Liver (tissue), 9 donors: ENCODE measurements around the gene GSX2. TPM values are rescaled to one million over a fixed set of nuclear protein-coding genes. Genes with fewer than 3 reads are reported as not detected.

ENCODE experiments used
- DNase-seq: peaks from one replicate; pipeline ENCODE4 v3.0.0-alpha.2; 2017; ENCODE audit warnings: low spot score
- H3K27ac ChIP-seq, 2 donors: one replicate each; pipeline ENCODE4 v1.7.0; 2013; ENCODE audit warnings: inconsistent platforms in 2 of 2, low read length in 2 of 2, control low read depth in 1 of 2, low read depth in 1 of 2, mild to moderate bottlenecking in 1 of 2
- H3K27me3 ChIP-seq, 4 donors: one replicate each; pipeline versions ENCODE4 v1.6.1 to v1.7.0; 2013; ENCODE audit warnings: low read length in 3 of 4, inconsistent platforms in 1 of 4, mild to moderate bottlenecking in 1 of 4, moderate library complexity in 1 of 4; ENCODE audit not compliant: control insufficient read depth in 4 of 4, insufficient read depth in 4 of 4
- H3K36me3 ChIP-seq, 4 donors: one replicate each; pipeline versions ENCODE4 v1.6.1 to v1.7.0; 2013; ENCODE audit warnings: low read length in 3 of 4, mild to moderate bottlenecking in 3 of 4, low read depth in 1 of 4, moderate library complexity in 1 of 4; ENCODE audit not compliant: control insufficient read depth in 4 of 4, insufficient read depth in 3 of 4
- H3K4me1 ChIP-seq, 4 donors: one replicate each; pipeline versions ENCODE4 v1.6.1 to v1.7.0; 2013; ENCODE audit warnings: low read length in 3 of 4, mild to moderate bottlenecking in 3 of 4, moderate library complexity in 1 of 4; ENCODE audit not compliant: control insufficient read depth in 4 of 4, insufficient read depth in 4 of 4
- H3K4me3 ChIP-seq, 3 donors: one replicate each; pipeline versions ENCODE4 v1.6.1 to v1.7.0; 2013; ENCODE audit warnings: low read length in 3 of 3, control low read depth in 1 of 3, low read depth in 1 of 3, mild to moderate bottlenecking in 1 of 3
- H3K9ac ChIP-seq, 2 donors: one replicate each; pipeline ENCODE4 v1.7.0; 2013; ENCODE audit warnings: low read length in 2 of 2, mild to moderate bottlenecking in 2 of 2, moderate library complexity in 2 of 2, control low read depth in 1 of 2, low read depth in 1 of 2
- H3K9me3 ChIP-seq, 4 donors: one replicate each; pipeline versions ENCODE4 v1.6.1 to v1.7.0; 2013; ENCODE audit warnings: low read length in 3 of 4; ENCODE audit not compliant: control insufficient read depth in 4 of 4
- EGR1 ChIP-seq, 2 donors: IDR thresholded peaks; 2 replicates each; pipeline ENCODE4 v1.6.1; 2016 to 2018; ENCODE audit warnings: antibody characterized with exemption in 2 of 2, low read depth in 2 of 2
- FOXA1 ChIP-seq: IDR thresholded peaks from 2 replicates; pipeline ENCODE4 v1.6.1; 2016; ENCODE audit warnings: antibody characterized with exemption
- FOXA2 ChIP-seq: IDR thresholded peaks from 2 replicates; pipeline ENCODE4 v1.6.1; 2016; ENCODE audit warnings: antibody characterized with exemption
- GABPA ChIP-seq, 2 donors: IDR thresholded peaks in 1 of 2; conservative IDR thresholded peaks in 1 of 2; 2 replicates each; pipeline ENCODE4 v1.6.1; 2016; ENCODE audit warnings: antibody characterized with exemption in 2 of 2, mild to moderate bottlenecking in 1 of 2, moderate library complexity in 1 of 2
- HNF4A ChIP-seq, 2 donors: conservative IDR thresholded peaks; 2 replicates each; pipeline ENCODE4 v1.6.1; 2016; ENCODE audit warnings: antibody characterized with exemption in 2 of 2, mild to moderate bottlenecking in 2 of 2
- JUND ChIP-seq, 2 donors: IDR thresholded peaks; 2 replicates each; pipeline ENCODE4 v1.6.1; 2016; ENCODE audit warnings: antibody characterized with exemption in 2 of 2
- MAX ChIP-seq: IDR thresholded peaks from 2 replicates; pipeline ENCODE4 v1.6.1; 2016; ENCODE audit warnings: antibody characterized with exemption
- NR2F2 ChIP-seq: IDR thresholded peaks from 2 replicates; pipeline ENCODE4 v1.6.1; 2016; ENCODE audit warnings: antibody characterized with exemption
- RAD21 ChIP-seq, 2 donors: IDR thresholded peaks; 2 replicates each; pipeline ENCODE4 v1.6.1; 2016; ENCODE audit warnings: antibody characterized with exemption in 2 of 2, mild to moderate bottlenecking in 2 of 2
- REST ChIP-seq: IDR thresholded peaks from 2 replicates; pipeline ENCODE4 v1.6.1; 2016; ENCODE audit warnings: antibody characterized with exemption, mild to moderate bottlenecking
- SP1 ChIP-seq: IDR thresholded peaks from 2 replicates; pipeline ENCODE4 v1.6.1; 2018; ENCODE audit warnings: antibody characterized with exemption, mild to moderate bottlenecking
- TAF1 ChIP-seq: conservative IDR thresholded peaks from 2 replicates; pipeline ENCODE4 v1.6.1; 2016; ENCODE audit warnings: antibody characterized with exemption, mild to moderate bottlenecking
- YY1 ChIP-seq: IDR thresholded peaks from 2 replicates; pipeline ENCODE4 v1.6.1; 2016; ENCODE audit warnings: antibody characterized with exemption, mild to moderate bottlenecking
- ZBTB33 ChIP-seq: IDR thresholded peaks from 2 replicates; pipeline ENCODE4 v1.6.1; 2016; ENCODE audit warnings: antibody characterized with exemption
- WGBS: extraction: QIAGEN DNeasy Blood & Tissue Kit; methylation state at CpG from one replicate; pipeline ENCODE4 v1.1.7; 2013; 5-methylcytosine and 5-hydroxymethylcytosine counted together
- polyA plus RNA-seq, 2 donors: library from polyadenylated mRNA; stranded (reverse) in 1 of 2; unstranded in 1 of 2; fragments of 200-250 nt in 1 of 2; fragments of >200 nt in 1 of 2; fragmentation: Nextera tagmentation in 1 of 2; extraction: Ambion mirVana in 1 of 2; gene quantifications; one replicate each; pipeline versions ENCODE4 v1.2.1 to v1.2.3, GENCODE V29; 2013 to 2015
- total RNA-seq, 2 donors: library from RNA; depleted of rRNA; stranded (reverse); fragments of >200 nt; gene quantifications; one replicate each; pipeline ENCODE4 v1.2.3, GENCODE V29; 2014
- TF ChIP-seq, protein P1 (sequence below): fragments of 150-350 bp; IDR thresholded peaks from 2 replicates; pipeline ENCODE4 v1.5.1; 2017; ENCODE audit warnings: improper control_type of control experiment, low read depth, low read length; ENCODE audit not compliant: missing input control
- donor health status: healthy.
- donor health status: healthy.
- donor health status: healthy.
- donor health status: healthy.
- donor health status: healthy.

Gene GSX2
- total and polyA plus RNA-seq, 4 donors, result not detected

- Histone ChIP-seq H3K9me3 (no peaks in the 10 kb centered on the region), H3K4me3 (no peak overlapping the region), H3K27me3 (no peaks in the 10 kb centered on the region), H3K36me3 (peaks cover 0 to 2% (median 0%) of the 10 kb centered on the region in 4 donors), H3K9ac (no peak overlapping the region), H3K4me1 (peaks cover 0 to 15% (median 10%) of the 10 kb centered on the region in 4 donors), H3K27ac (peak overlapping the region in 1 of 2 donors; percentile 19)
- TF ChIP-seq NR2F2, result peak; percentile 6
- TF ChIP-seq JUND (IDR thresholded peaks at IDR 0.05), result no peak
- 71% methylated on average over 2 of the region's 2 CpGs for WGBS
- DNase-seq, result no peak
These were observed 33.2 kb upstream of the GSX2 start for GRCh38 chr4:54066718-54067129.

DNA sequence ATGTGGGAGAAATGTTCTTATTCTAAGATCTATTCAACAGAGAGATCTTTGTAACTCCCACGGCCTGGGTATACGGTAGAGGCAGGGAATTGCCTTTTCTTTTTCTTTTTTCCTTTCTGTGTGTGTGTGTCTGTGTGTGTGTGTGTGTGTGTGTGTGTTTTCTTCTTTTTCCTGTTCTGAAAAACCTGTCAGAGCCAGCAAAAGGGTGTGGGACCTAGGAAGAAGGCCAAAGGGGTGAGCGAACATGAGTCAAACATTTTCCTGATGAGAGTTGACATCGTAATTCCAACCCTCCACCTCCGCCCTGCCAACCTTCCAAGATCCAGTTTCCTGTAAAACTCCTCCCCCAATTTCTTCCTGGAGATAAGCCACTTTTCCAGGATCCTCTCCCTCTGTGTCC is 32.8 kb upstream of the GSX2 start:
- Histone ChIP-seq H3K4me1 (peaks cover 0 to 15% (median 8%) of the 10 kb centered on the region in 4 donors), H3K4me3 (no peak overlapping the region), H3K9ac (no peak overlapping the region), H3K27ac (peak overlapping the region in 1 of 2 donors; percentile 19), H3K36me3 (peaks cover 0 to 2% (median 0%) of the 10 kb centered on the region in 4 donors), H3K27me3 (no peaks in the 10 kb centered on the region), H3K9me3 (no peaks in the 10 kb centered on the region)
- 71% methylated on average over 5 of the region's 5 CpGs for WGBS
- TF ChIP-seq FOXA2 (no peak), FOXA1 (no peak), SP1 (no peak), HNF4A (conservative IDR thresholded peaks at IDR 0.05) (no peak), EGR1 (IDR thresholded peaks at IDR 0.05; ENCODE audit: low read depth in 2 of 2) (no peak), ZBTB33 (no peak), TAF1 (no peak), REST (no peak), YY1 (no peak), GABPA (IDR thresholded peaks at IDR 0.05 in 1 of 2, conservative IDR thresholded peaks at IDR 0.05 in 1 of 2) (no peak), MAX (no peak), RAD21 (IDR thresholded peaks at IDR 0.05) (no peak)
- TF ChIP-seq, protein P1, sequence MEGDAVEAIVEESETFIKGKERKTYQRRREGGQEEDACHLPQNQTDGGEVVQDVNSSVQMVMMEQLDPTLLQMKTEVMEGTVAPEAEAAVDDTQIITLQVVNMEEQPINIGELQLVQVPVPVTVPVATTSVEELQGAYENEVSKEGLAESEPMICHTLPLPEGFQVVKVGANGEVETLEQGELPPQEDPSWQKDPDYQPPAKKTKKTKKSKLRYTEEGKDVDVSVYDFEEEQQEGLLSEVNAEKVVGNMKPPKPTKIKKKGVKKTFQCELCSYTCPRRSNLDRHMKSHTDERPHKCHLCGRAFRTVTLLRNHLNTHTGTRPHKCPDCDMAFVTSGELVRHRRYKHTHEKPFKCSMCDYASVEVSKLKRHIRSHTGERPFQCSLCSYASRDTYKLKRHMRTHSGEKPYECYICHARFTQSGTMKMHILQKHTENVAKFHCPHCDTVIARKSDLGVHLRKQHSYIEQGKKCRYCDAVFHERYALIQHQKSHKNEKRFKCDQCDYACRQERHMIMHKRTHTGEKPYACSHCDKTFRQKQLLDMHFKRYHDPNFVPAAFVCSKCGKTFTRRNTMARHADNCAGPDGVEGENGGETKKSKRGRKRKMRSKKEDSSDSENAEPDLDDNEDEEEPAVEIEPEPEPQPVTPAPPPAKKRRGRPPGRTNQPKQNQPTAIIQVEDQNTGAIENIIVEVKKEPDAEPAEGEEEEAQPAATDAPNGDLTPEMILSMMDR, result no peak
- DNase-seq, result no peak
